ENCODE results near the gene CRYBG3.
A peak's percentile ranks its signal among the peaks of the same experiment; 100 is the strongest.

The CRYBG3 gene

GRCh38 chr3:97910931-97911351 is 89.1 kb downstream of the CRYBG3 start:
- Histone ChIP-seq H3K4me3 (ENCODE audit: low read depth, low read length) (no peak overlapping the region), H3K27me3 (ENCODE audit: insufficient read depth, low read length) (no peaks in the 10 kb centered on the region), H2BK12ac (ENCODE audit: low read length) (no peak overlapping the region), H3K23ac (ENCODE audit: low read length) (no peak overlapping the region), H3K9ac (ENCODE audit: low read length) (no peak overlapping the region), H3K36me3 (ENCODE audit: control insufficient read depth in 1 of 2, insufficient read depth in 2 of 2, low read length in 2 of 2) (no peaks in the 10 kb centered on the region), H3K27ac (ENCODE audit: low read depth, low read length) (no peak overlapping the region), H2AK5ac (ENCODE audit: low read length) (no peak overlapping the region), H4K8ac (ENCODE audit: low read depth, low read length) (no peak overlapping the region), H3K4me1 (ENCODE audit: control insufficient read depth in 1 of 2, insufficient read depth in 2 of 2, low read length in 2 of 2) (no peaks in the 10 kb centered on the region), H2BK120ac (ENCODE audit: insufficient read depth, low read length, poor library complexity) (no peak overlapping the region), H3K79me1 (ENCODE audit: low read length) (no peaks in the 10 kb centered on the region), H2BK5ac (ENCODE audit: low read depth, low read length, poor library complexity) (no peak overlapping the region), H4K12ac (ENCODE audit: low read depth, low read length) (no peak overlapping the region), H4K91ac (ENCODE audit: low read depth, low read length) (no peak overlapping the region), H3K9me3 (ENCODE audit: insufficient read depth, low read depth, low read length) (no peaks in the 10 kb centered on the region), H2AFZ (ENCODE audit: insufficient read depth, low read length, poor library complexity) (no peak overlapping the region), H3K4me2 (ENCODE audit: low read length) (no peak overlapping the region), H3K79me2 (ENCODE audit: control insufficient read depth, insufficient read depth, low read length, poor library complexity) (no peaks in the 10 kb centered on the region), H3K4ac (ENCODE audit: low read depth, low read length) (no peak overlapping the region), H3K18ac (ENCODE audit: low read length) (no peak overlapping the region), H3K14ac (ENCODE audit: low read length) (no peak overlapping the region)
- peak; percentile 51 to 74 for DNase-seq
- no CpG with 5 or more reads among the region's 3 CpGs for WGBS (ENCODE audit: extremely low coverage, insufficient coverage, insufficient read length)

DNA sequence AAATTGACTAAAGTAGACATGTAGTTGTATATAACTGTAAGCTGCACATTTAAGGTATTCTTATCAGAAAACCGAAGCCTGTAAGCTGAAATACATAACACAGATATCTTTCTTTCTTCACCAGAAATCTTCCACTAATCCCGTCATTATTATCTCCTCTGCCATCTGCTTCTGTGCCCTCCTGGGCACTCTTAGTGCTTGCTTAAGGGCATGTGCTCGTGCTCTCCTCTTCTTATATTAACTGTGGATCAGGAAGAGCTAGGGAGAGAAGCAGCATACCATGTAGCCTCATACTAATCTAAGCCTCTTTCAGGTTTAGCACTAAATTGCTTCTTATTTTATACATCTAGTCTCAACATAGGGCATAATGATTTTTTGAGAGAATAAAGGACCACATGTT is 89.6 kb downstream of the CRYBG3 start:
- Histone ChIP-seq H4K91ac (ENCODE audit: low read depth, low read length) (no peak overlapping the region), H3K4ac (ENCODE audit: low read depth, low read length) (no peak overlapping the region), H3K9ac (ENCODE audit: low read length) (no peak overlapping the region), H2BK120ac (ENCODE audit: insufficient read depth, low read length, poor library complexity) (no peak overlapping the region), H3K9me3 (ENCODE audit: insufficient read depth, low read depth, low read length) (no peaks in the 10 kb centered on the region), H3K79me1 (ENCODE audit: low read length) (no peaks in the 10 kb centered on the region), H2BK5ac (ENCODE audit: low read depth, low read length, poor library complexity) (no peak overlapping the region), H3K4me3 (ENCODE audit: low read depth, low read length) (no peak overlapping the region), H2AFZ (ENCODE audit: insufficient read depth, low read length, poor library complexity) (no peak overlapping the region), H3K14ac (ENCODE audit: low read length) (no peak overlapping the region), H3K27ac (ENCODE audit: low read depth, low read length) (no peak overlapping the region), H3K27me3 (ENCODE audit: insufficient read depth, low read length) (no peaks in the 10 kb centered on the region), H3K4me2 (ENCODE audit: low read length) (no peak overlapping the region), H3K79me2 (ENCODE audit: control insufficient read depth, insufficient read depth, low read length, poor library complexity) (no peaks in the 10 kb centered on the region), H2BK12ac (ENCODE audit: low read length) (no peak overlapping the region), H3K4me1 (ENCODE audit: control insufficient read depth in 1 of 2, insufficient read depth in 2 of 2, low read length in 2 of 2) (no peaks in the 10 kb centered on the region), H3K36me3 (ENCODE audit: control insufficient read depth in 1 of 2, insufficient read depth in 2 of 2, low read length in 2 of 2) (no peaks in the 10 kb centered on the region), H4K8ac (ENCODE audit: low read depth, low read length) (no peak overlapping the region), H2AK5ac (ENCODE audit: low read length) (no peak overlapping the region), H3K18ac (ENCODE audit: low read length) (no peak overlapping the region), H4K12ac (ENCODE audit: low read depth, low read length) (no peak overlapping the region), H3K23ac (ENCODE audit: low read length) (no peak overlapping the region)
- no CpG with 5 or more reads among the region's 3 CpGs for WGBS (ENCODE audit: extremely low coverage, insufficient coverage, insufficient read length)
- DNase-seq: no peak

- Histone ChIP-seq H3K79me2 (ENCODE audit: control insufficient read depth, insufficient read depth, low read length, poor library complexity) (no peaks in the 10 kb centered on the region), H4K12ac (ENCODE audit: low read depth, low read length) (no peak overlapping the region), H2BK120ac (ENCODE audit: insufficient read depth, low read length, poor library complexity) (no peak overlapping the region), H4K91ac (ENCODE audit: low read depth, low read length) (no peak overlapping the region), H3K4me3 (ENCODE audit: low read depth, low read length) (no peak overlapping the region), H2AFZ (ENCODE audit: insufficient read depth, low read length, poor library complexity) (no peak overlapping the region), H3K36me3 (ENCODE audit: control insufficient read depth in 1 of 2, insufficient read depth in 2 of 2, low read length in 2 of 2) (no peaks in the 10 kb centered on the region), H3K9me3 (ENCODE audit: insufficient read depth, low read depth, low read length) (no peaks in the 10 kb centered on the region), H3K79me1 (ENCODE audit: low read length) (no peaks in the 10 kb centered on the region), H3K27ac (ENCODE audit: low read depth, low read length) (no peak overlapping the region), H3K14ac (ENCODE audit: low read length) (no peak overlapping the region), H3K4ac (ENCODE audit: low read depth, low read length) (no peak overlapping the region), H2BK12ac (ENCODE audit: low read length) (no peak overlapping the region), H2BK5ac (ENCODE audit: low read depth, low read length, poor library complexity) (no peak overlapping the region), H3K4me1 (ENCODE audit: control insufficient read depth in 1 of 2, insufficient read depth in 2 of 2, low read length in 2 of 2) (no peaks in the 10 kb centered on the region), H2AK5ac (ENCODE audit: low read length) (no peak overlapping the region), H3K23ac (ENCODE audit: low read length) (no peak overlapping the region), H3K27me3 (ENCODE audit: insufficient read depth, low read length) (no peaks in the 10 kb centered on the region), H3K18ac (ENCODE audit: low read length) (no peak overlapping the region), H4K8ac (ENCODE audit: low read depth, low read length) (no peak overlapping the region), H3K9ac (ENCODE audit: low read length) (no peak overlapping the region), H3K4me2 (ENCODE audit: low read length) (no peak overlapping the region)
- DNase-seq: peak; percentile 31 to 74
- WGBS (ENCODE audit: extremely low coverage, insufficient coverage, insufficient read length): no CpG with 5 or more reads among the region's 2 CpGs
These were observed 92.6 kb downstream of the CRYBG3 start for GRCh38 chr3:97914388-97914787.

- Histone ChIP-seq H4K12ac (ENCODE audit: low read depth, low read length) (no peak overlapping the region), H3K79me1 (ENCODE audit: low read length) (no peaks in the 10 kb centered on the region), H3K4me2 (ENCODE audit: low read length) (no peak overlapping the region), H3K4me1 (ENCODE audit: control insufficient read depth in 1 of 2, insufficient read depth in 2 of 2, low read length in 2 of 2) (no peaks in the 10 kb centered on the region), H3K14ac (ENCODE audit: low read length) (no peak overlapping the region), H3K18ac (ENCODE audit: low read length) (no peak overlapping the region), H3K23ac (ENCODE audit: low read length) (no peak overlapping the region), H2BK5ac (ENCODE audit: low read depth, low read length, poor library complexity) (no peak overlapping the region), H3K36me3 (ENCODE audit: control insufficient read depth in 1 of 2, insufficient read depth in 2 of 2, low read length in 2 of 2) (no peaks in the 10 kb centered on the region), H4K91ac (ENCODE audit: low read depth, low read length) (no peak overlapping the region), H3K27ac (ENCODE audit: low read depth, low read length) (no peak overlapping the region), H2AFZ (ENCODE audit: insufficient read depth, low read length, poor library complexity) (no peak overlapping the region), H2BK120ac (ENCODE audit: insufficient read depth, low read length, poor library complexity) (no peak overlapping the region), H3K79me2 (ENCODE audit: control insufficient read depth, insufficient read depth, low read length, poor library complexity) (no peaks in the 10 kb centered on the region), H3K4me3 (ENCODE audit: low read depth, low read length) (no peak overlapping the region), H3K4ac (ENCODE audit: low read depth, low read length) (no peak overlapping the region), H3K9me3 (ENCODE audit: insufficient read depth, low read depth, low read length) (no peaks in the 10 kb centered on the region), H3K9ac (ENCODE audit: low read length) (no peak overlapping the region), H2AK5ac (ENCODE audit: low read length) (no peak overlapping the region), H3K27me3 (ENCODE audit: insufficient read depth, low read length) (no peaks in the 10 kb centered on the region), H2BK12ac (ENCODE audit: low read length) (no peak overlapping the region), H4K8ac (ENCODE audit: low read depth, low read length) (no peak overlapping the region)
- DNase-seq: peak in 1 of 2 donors; percentile 20
These were observed 94.8 kb downstream of the CRYBG3 start for GRCh38 chr3:97916576-97916975.

Measured in trophoblast cell (in vitro differentiated cells and primary cell).